IPS-15b (cell line): ENCODE results near the gene PAQR4.
A peak's percentile ranks its signal among the peaks of the same experiment; 100 is the strongest.
"Not testable (repeated sequence)": the region's sequence is repeated elsewhere in the genome, so short reads cannot be mapped to it uniquely, and the experiment has no call there.

Experiments
- H3K27me3 ChIP-seq: one replicate; pipeline ENCODE4 v1.6.1; 2013; ENCODE audit warnings: low read length; ENCODE audit not compliant: control insufficient read depth, insufficient read depth
- H3K36me3 ChIP-seq: one replicate; pipeline ENCODE4 v1.6.1; 2013; ENCODE audit warnings: low read length; ENCODE audit not compliant: control insufficient read depth, insufficient read depth
- H3K4me1 ChIP-seq: one replicate; pipeline ENCODE4 v1.6.1; 2013; ENCODE audit warnings: mild to moderate bottlenecking, low read length; ENCODE audit not compliant: control insufficient read depth, insufficient read depth
- H3K4me3 ChIP-seq: one replicate; pipeline ENCODE4 v1.5.1; 2013; ENCODE audit warnings: low read depth, low read length
- H3K9ac ChIP-seq: one replicate; pipeline ENCODE4 v1.6.1; 2013; ENCODE audit warnings: low read depth, mild to moderate bottlenecking, low read length
- H3K9me3 ChIP-seq: one replicate; pipeline ENCODE4 v1.6.1; 2013; ENCODE audit warnings: mild to moderate bottlenecking, low read length; ENCODE audit not compliant: control insufficient read depth, insufficient read depth

The PAQR4 gene

DNA sequence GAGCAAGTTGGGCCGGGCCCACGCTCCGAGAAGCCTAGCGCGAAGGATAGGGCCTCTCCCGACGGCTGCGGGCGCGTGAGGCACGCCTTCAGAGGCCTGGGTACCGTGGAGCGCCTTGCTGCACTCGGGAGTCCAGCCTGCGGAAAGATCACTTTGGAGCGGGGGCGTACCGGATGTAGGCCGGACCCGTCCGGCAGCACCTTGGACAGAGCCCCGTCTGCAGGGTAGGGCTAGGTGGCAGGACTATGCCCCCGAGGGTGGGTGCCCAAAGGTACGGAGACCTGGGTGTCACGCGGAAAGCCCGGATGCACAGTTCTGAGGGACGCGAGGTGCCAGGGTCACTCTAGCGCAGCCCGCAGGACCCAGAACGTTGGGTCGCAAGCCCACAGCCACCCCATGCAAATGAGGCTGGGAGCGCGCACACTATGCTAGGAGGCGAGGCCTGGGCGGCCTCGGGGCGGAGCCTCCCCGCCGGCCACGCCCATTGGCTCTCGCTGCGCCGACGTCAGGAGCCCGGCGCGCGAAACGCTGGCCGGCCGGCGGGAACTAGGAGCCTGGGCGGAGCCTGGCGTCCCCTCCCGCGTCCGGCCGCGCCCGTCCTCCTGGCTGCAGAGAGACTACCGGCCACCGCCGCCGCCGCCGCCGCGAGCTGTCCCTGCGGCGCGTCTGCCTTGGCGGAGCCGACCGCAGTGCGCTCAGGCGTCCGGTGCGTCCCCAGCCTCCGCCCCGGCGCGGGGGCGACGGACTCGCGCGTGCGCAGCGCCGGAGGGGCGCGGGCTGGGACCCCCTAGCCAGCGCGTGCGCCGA is at the start of gene PAQR4:
Gene PAQR4 (plus strand): TSS at position 611 of the 807 bp plus-strand sequence. CDS start 327 bp downstream, outside the sequence.
- H3K4me3 ChIP-seq = peak within 1 kb of the TSS; percentile 72
- peaks cover 4% of the 10 kb centered on the region for H3K27me3 ChIP-seq
- no peaks in the 10 kb centered on the region for H3K9me3 ChIP-seq
- peaks cover 5% of the 10 kb centered on the region for H3K4me1 ChIP-seq
- peaks cover 24% of the 10 kb centered on the region for H3K36me3 ChIP-seq
- H3K9ac ChIP-seq = peak within 1 kb of the TSS; percentile 60

DNA sequence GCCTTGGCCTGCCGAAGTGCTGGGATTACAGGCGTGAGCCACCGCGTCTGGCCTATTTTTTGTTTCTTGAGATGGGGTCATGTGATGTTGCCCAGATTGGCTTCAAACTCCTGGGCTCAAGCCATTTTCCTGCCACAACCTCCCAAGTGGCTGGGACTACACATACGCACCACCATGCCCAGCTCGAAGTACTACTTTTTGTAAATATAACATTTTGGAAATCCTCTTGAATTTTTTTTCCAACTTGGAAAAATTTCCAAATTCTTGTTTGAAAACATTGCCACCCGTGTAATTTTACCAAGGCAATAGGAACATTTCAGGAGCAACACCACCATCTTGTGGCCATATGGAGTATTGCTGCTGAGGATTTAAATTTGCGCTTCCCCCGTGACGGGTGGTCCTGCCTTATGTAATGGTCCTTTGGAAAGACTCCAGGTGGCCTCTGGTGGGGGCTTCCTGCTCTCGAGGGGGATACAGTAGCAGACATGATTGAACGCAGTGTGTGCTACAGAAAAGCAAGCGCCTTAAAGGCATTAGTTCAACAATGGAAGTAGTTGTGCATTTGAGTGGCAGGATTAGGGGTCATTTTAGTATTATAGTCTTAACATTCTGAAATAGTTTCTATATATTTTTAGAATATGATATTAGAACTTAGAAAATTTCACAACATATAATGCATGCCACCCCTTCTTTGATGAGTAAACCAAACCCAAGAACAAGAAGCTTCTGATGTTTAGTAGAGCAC is 49.5 kb upstream of the PAQR4 start:
- H3K36me3 ChIP-seq = peaks cover 2% of the 10 kb centered on the region
- H3K4me1 ChIP-seq = no peaks in the 10 kb centered on the region
- H3K9me3 ChIP-seq = no peaks in the 10 kb centered on the region
- no peak overlapping the region for H3K9ac ChIP-seq
- H3K4me3 ChIP-seq = no peak overlapping the region
- no peaks in the 10 kb centered on the region for H3K27me3 ChIP-seq

DNA sequence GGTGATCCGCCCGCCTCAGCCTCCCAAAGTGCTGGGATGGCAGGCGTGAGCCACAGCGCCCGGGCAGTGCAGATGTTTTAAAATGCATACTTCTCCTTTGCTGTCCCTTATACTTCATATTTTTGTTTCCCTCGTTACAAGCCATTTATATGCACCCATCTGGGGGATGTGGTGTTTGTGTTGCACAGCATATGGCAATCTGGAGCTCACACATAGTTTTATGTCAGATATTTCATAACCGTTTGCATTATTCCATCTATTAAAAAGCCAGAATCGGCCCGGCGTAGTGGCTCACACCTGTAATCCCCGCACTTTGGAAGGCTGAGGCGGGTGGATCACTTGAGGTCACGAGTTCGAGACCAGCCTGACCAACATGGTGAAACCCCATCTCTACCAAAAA is 45.7 kb upstream of the PAQR4 start:
- H3K9ac ChIP-seq = no peak overlapping the region
- peaks cover 10% of the 10 kb centered on the region for H3K4me1 ChIP-seq
- no peaks in the 10 kb centered on the region for H3K9me3 ChIP-seq
- peaks cover 2% of the 10 kb centered on the region for H3K27me3 ChIP-seq
- no peaks in the 10 kb centered on the region for H3K36me3 ChIP-seq
- H3K4me3 ChIP-seq = no peak overlapping the region

DNA sequence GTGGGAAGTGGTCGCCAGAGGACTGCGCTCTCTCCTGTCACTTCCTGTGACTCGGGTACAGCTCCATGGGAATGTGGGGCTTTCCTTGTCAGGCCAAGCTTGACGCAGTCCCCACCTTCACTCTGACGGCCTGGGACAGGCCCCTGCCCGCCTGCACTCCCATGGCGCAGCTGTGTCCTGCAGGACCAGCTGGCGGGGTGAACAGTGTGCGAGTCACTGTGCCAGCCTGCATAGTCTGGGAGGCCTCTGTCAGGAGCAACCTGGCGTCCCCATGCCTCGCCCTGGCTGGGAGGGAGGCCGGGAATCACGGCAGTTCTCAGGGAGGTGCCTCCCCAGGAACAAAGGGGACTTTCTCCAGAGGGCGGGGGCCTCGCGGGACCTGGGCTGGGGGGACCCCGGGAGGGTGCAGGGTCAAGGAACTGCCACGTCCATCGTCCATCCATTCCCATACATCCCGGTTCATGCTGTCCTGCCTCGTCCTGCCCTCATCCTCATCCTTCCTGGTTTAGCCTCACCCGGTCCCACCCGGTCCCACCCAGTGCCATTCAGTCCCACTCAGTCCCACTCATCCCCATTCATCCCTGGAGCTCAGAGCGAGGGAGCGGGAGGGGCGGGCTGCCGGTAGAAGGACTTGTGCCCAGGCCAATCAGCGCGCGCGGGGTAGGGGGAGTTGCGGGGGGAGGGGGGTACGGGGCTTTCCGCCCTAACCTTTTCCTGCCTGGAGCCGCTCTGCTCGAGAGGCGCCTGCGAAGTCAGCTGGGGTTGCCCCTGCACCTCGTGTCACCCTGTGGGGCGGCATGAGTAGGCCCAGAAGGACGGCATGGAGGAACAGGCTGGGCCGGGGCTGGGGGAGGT is 44.0 kb upstream of the PAQR4 start:
- Histone ChIP-seq H3K9ac (peak overlapping the region; percentile 54), H3K27me3 (peaks cover 2% of the 10 kb centered on the region), H3K9me3 (no peaks in the 10 kb centered on the region), H3K4me3 (peak overlapping the region; percentile 41), H3K36me3 (peaks cover under 1% of the 10 kb centered on the region), H3K4me1 (peaks cover 10% of the 10 kb centered on the region)

DNA sequence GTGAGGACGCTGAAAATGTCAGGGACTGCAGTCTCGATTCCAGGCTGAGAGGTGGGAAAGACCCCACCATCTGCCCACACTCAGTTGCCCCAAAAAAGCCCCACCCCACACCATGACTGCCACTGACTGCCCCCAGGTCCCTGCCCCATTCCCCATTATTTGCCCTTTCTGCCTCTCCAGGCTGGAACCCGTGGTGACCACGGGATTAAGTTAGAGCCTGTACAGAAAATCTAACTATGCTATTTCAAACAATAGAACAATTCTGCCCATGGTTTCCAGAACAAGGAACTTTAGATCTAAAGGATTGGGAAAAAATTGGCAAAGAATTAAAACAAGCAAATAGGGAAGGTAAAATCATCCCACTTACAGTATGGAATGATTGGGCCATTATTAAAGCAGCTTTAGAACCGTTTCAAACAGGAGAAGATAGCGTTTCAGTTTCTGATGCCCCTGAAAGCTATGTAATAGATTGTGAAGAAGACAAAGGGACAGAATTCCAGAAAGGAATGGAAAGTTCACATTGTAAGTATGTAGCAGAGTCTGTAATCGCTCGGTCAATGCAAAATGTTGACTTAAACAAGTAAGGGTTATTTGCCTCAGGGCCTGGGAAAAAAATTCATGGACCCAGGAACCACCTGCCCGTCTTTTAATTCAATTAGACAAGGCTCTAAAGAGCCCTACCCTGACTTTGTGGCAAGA is 43.0 kb upstream of the PAQR4 start:
- H3K36me3 ChIP-seq = peaks cover 7% of the 10 kb centered on the region
- H3K9ac ChIP-seq = peak overlapping the region; percentile 54
- H3K9me3 ChIP-seq = no peaks in the 10 kb centered on the region
- peaks cover 10% of the 10 kb centered on the region for H3K4me1 ChIP-seq
- H3K4me3 ChIP-seq = peak overlapping the region; percentile 41
- H3K27me3 ChIP-seq = peaks cover 2% of the 10 kb centered on the region

DNA sequence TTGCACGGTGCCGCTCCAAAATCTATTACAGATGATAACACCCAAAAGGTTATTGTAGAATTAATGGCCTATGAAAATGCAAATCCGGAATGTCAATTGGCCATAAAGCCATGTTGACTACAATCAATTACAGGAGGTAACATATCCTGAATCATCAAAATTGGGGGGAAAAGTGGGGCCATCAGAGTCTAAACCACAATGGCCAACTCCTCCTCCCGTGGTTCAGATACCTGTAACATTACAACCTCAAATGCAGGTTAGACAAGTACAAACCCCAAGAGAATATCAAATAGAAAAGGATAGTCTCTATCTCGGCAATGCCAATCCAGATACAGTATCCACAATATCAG is 42.5 kb upstream of the PAQR4 start:
- no peak overlapping the region for H3K4me3 ChIP-seq
- peaks cover 7% of the 10 kb centered on the region for H3K36me3 ChIP-seq
- H3K9me3 ChIP-seq = no peaks in the 10 kb centered on the region
- peaks cover 10% of the 10 kb centered on the region for H3K4me1 ChIP-seq
- H3K9ac ChIP-seq = no peak overlapping the region
- peaks cover 2% of the 10 kb centered on the region for H3K27me3 ChIP-seq

DNA sequence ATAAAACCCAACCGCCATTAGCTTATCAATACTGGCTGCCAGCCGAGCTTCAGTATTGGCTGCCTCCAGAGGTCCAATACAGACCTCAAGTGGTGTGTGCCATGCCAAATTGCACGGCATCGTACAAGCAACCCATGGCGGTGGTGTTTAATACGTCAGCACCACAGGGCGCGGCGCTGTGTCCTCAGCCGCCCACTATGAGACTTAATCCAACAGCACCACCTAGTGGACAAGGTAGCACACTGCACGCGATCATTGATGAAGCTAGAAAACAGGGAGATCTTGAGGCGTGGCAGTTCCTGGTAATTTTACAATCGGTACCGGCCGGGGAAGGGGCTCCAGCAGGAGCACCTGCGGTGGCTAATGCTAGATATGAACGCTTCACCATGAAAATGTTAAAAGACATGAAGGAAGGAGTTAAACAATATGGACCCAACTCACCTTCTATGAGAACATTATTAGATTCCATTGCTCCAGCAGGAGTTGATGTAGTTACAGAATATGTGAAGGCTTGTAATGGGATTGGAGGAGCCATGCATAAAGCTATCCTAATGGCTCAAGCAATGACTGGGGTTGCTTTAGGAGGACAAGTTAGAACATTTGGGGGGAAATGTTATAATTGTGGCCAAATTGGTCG is 42.0 kb upstream of the PAQR4 start:
- Histone ChIP-seq H3K4me3 (no peak overlapping the region), H3K36me3 (peaks cover 7% of the 10 kb centered on the region), H3K9ac (no peak overlapping the region), H3K4me1 (peaks cover 10% of the 10 kb centered on the region), H3K9me3 (no peaks in the 10 kb centered on the region), H3K27me3 (peaks cover 2% of the 10 kb centered on the region)

DNA sequence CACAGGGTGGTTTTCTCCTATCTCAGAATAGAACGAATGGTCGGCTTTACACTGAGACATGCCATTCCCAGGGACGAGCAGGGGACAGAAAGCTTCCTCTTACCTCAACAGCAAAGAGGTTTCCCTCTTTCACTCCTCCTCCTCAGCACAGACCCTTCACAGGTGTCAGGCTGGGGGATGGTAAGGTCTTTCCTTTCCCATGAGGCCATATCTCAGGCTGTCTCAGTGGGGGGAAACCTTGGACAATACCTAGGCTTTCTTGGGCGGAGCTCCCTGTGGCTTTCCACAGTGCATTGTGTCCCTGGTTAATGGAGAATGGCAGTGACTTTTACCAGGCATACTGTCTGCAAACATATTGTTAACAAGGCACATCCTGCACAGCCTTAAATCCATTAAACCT is 41.0 kb upstream of the PAQR4 start:
- H3K36me3 ChIP-seq, H3K9ac ChIP-seq, H3K4me3 ChIP-seq, H3K9me3 ChIP-seq, H3K27me3 ChIP-seq: not testable (repeated sequence)
- H3K4me1 ChIP-seq = peaks cover 10% of the 10 kb centered on the region

DNA sequence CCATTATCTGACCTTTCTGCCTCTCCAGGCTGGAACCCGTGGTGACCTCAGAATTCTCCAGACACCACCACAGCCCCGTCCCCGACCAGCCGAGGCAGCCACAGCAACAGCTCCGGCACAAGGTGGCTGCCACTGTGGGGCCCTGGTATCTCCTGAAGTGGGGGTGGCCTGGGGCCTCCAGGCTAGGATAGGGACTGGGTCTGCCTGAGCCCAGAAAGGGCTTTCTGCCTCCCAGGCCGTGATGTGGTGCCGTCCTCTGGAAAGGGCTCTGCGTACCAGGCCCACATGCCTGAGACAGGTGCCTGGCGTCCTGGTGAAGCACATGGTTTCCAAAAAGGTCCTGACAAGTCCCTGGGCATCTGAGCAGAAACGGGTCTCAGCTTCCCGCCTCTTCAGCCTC is 40.4 kb upstream of the PAQR4 start:
- H3K27me3 ChIP-seq = peaks cover 2% of the 10 kb centered on the region
- no peak overlapping the region for H3K9ac ChIP-seq
- no peaks in the 10 kb centered on the region for H3K9me3 ChIP-seq
- H3K36me3 ChIP-seq = peaks cover 10% of the 10 kb centered on the region
- no peak overlapping the region for H3K4me3 ChIP-seq
- peaks cover 10% of the 10 kb centered on the region for H3K4me1 ChIP-seq

DNA sequence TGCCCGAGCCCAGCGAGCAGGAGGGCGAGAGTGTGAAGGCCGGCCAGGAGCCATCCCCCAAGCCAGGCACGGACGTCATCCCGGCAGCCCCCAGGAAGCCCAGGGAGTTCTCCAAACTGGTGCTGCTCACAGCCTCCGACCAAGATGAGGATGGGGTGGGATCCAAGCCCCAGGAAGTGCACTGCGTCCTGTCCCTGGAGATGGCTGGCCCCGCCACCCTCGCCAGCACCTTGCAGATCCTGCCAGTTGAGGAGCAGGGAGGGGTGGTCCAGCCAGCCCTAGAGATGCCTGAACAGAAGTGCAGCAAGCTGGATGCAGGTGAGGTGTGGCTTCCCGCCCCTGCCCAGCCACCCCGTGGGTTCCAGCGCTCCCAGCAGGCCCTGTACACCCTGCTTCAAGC is 39.5 kb upstream of the PAQR4 start:
- peaks cover 10% of the 10 kb centered on the region for H3K36me3 ChIP-seq
- H3K9ac ChIP-seq = no peak overlapping the region
- no peaks in the 10 kb centered on the region for H3K9me3 ChIP-seq
- H3K4me1 ChIP-seq = peaks cover 10% of the 10 kb centered on the region
- H3K27me3 ChIP-seq = peaks cover 2% of the 10 kb centered on the region
- H3K4me3 ChIP-seq = no peak overlapping the region

DNA sequence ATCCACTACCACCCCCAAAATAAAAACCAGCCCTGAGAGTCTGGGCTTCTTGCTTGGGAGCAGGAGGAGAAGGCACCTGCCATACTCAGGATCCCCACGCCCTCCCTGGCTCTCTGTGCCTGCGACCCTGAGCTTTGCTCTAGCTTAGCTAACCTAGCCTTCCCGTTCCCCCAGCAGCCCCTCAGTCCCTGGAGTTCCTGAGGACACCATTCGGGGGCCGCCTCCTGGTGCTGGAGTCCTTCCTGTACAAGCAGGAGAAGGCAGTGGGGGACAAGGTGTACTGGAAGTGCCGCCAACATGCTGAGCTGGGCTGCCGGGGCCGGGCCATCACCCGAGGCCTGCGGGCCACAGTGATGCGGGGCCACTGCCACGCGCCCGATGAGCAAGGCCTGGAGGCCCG is 38.9 kb upstream of the PAQR4 start:
- H3K9ac ChIP-seq = no peak overlapping the region
- H3K27me3 ChIP-seq = peaks cover 2% of the 10 kb centered on the region
- no peak overlapping the region for H3K4me3 ChIP-seq
- peaks cover 9% of the 10 kb centered on the region for H3K4me1 ChIP-seq
- peaks cover 11% of the 10 kb centered on the region for H3K36me3 ChIP-seq
- H3K9me3 ChIP-seq = no peaks in the 10 kb centered on the region
